Left lung (tissue), 10 donors: ENCODE measurements around the gene CCDC127. TPM values are rescaled to one million over a fixed set of nuclear protein-coding genes. Genes with fewer than 3 reads are reported as not detected.

Source experiments
- ATAC-seq: fragments of 200-7000 bp; cut with Tn5 transposase; one replicate; pipeline ENCODE4 v1.9.1; 2020; ENCODE audit warnings: moderate library complexity
- DNase-seq, 4 donors: peaks; one replicate each; pipeline ENCODE4 v3.0.0-alpha.2; 2013 to 2020
- H3K27ac ChIP-seq, 2 donors: fragments of 200-600 bp; sonication (generic) in 1 of 2; one replicate each; pipeline versions ENCODE4 v1.5.0 to v1.8.0; 2020 to 2021
- H3K27me3 ChIP-seq, 2 donors: fragments of 200-600 bp; sonication (generic) in 1 of 2; one replicate each; pipeline versions ENCODE4 v1.5.0 to v1.8.0; 2020 to 2021
- H3K36me3 ChIP-seq, 2 donors: fragments of 200-600 bp; sonication (generic) in 1 of 2; one replicate each; pipeline versions ENCODE4 v1.5.0 to v1.8.0; 2020 to 2021
- H3K4me1 ChIP-seq, 2 donors: fragments of 200-600 bp; one replicate each; pipeline ENCODE4 v1.8.0; 2021
- H3K4me3 ChIP-seq, 2 donors: fragments of 200-600 bp; sonication (generic) in 1 of 2; one replicate each; pipeline versions ENCODE4 v1.5.0 to v1.8.0; 2020 to 2021; ENCODE audit warnings: mild to moderate bottlenecking in 1 of 2
- H3K9me3 ChIP-seq, 2 donors: fragments of 200-600 bp; sonication (generic) in 1 of 2; one replicate each; pipeline versions ENCODE4 v1.5.0 to v1.8.0; 2020 to 2021
- CTCF ChIP-seq, 2 donors: fragments of 200-600 bp; sonication (generic) in 1 of 2; IDR thresholded peaks; one replicate each; pipeline versions ENCODE4 v1.5.0 to v1.8.0; 2021; ENCODE audit warnings: antibody characterized with exemption in 2 of 2
- intact Hi-C, 2 donors: fragments of 100-400 bp; cut with DNase I; formaldehyde crosslinking; loops; one replicate each; pipeline versions ENCODE4 v1.11.2 to v1.14.2; 2022
- polyA plus RNA-seq, 6 donors: library from polyadenylated mRNA; unstranded; fragments of 120-200 nt; gene quantifications; one replicate each; pipeline ENCODE4 v1.2.1, GENCODE V29; 2013; ENCODE audit not compliant: insufficient read length in 6 of 6
- total RNA-seq, 2 donors: library from RNA; stranded (reverse); fragmentation: NEBNext Ultra II Directional; extraction: Animal tissue kit (Norgen Biotek cat#: 25700); gene quantifications; one replicate each; pipeline ENCODE4 v1.2.1, GENCODE V29; 2021
- donor health status: DM: no; HTN: yes; CAD: no.
- donor health status: DM: no; HTN: no; CAD: no.

Gene CCDC127
- total and polyA plus RNA-seq, 8 donors: 5.2 to 17.0 (median 13.3) TPM

GRCh38 chr5:186091-187041 is 31.6 kb downstream of the CCDC127 start:
- H3K36me3 ChIP-seq: no peaks in the 10 kb centered on the region
- peak in 1 of 4 donors; percentile 77 for DNase-seq
- no peak for ATAC-seq
- TF ChIP-seq CTCF (IDR thresholded peaks at IDR 0.05): no peak
- H3K4me3 ChIP-seq: no peak overlapping the region
- H3K9me3 ChIP-seq: no peaks in the 10 kb centered on the region
- intact Hi-C loops: no loop called here
- H3K27me3 ChIP-seq: peaks cover 4 to 24% of the 10 kb centered on the region in 2 donors
- H3K27ac ChIP-seq: no peak overlapping the region
- H3K4me1 ChIP-seq: peaks cover 4 to 6% of the 10 kb centered on the region in 2 donors

DNA sequence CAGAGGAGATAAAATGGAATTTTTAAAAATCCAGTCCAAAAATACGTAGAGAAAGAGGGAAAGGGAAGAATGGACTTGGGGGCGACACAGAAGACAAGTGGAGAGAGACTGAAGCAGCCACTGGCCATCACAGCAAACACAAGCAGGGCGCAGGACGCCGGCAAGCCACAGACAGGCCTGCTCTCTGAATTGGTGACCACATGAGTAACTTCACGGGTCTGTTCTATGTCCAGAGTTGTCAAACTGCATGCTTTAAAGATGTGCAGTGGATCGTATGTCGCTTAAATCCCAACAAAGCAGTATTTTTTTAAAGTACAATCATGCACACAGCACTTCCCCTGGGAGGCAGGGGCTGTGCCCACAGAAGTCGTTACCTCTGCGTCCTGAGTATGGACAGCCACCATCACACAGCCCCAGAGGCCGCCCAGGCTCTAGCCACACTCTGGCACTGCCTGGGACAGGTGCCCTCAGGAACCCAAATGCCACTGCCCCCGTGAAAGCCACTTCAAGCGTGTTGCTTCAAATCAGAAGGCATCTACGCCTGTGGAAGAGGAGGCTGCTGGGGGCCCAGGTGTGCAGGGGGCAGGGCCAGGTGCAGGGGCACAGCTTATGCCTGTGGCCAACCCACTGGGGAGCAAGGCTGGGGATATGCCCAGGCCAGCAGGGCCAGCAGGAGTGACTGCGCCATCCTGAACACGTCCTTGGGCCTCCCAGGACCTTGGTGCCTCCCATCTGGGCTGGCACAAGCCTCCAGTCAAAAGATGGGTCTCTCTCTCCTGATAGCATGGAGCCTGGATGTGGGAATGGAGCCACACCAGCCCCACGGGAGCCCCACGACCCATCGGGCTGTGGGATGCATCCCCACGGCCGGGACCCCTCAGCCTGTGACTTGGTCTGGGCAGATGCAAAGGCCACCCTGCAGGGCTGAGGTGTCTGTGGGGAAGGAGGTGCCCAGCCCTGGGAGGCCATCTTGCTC is 32.6 kb downstream of the CCDC127 start:
- intact Hi-C loops: no loop called here
- no peak for ATAC-seq
- peak in 1 of 4 donors; percentile 70 for DNase-seq
- no peak for TF ChIP-seq CTCF (IDR thresholded peaks at IDR 0.05)
- Histone ChIP-seq H3K9me3 (no peaks in the 10 kb centered on the region), H3K27me3 (peaks cover 0 to 15% of the 10 kb centered on the region in 2 donors), H3K4me3 (no peak overlapping the region), H3K27ac (no peak overlapping the region), H3K36me3 (no peaks in the 10 kb centered on the region), H3K4me1 (peaks cover 4 to 6% of the 10 kb centered on the region in 2 donors)

DNA sequence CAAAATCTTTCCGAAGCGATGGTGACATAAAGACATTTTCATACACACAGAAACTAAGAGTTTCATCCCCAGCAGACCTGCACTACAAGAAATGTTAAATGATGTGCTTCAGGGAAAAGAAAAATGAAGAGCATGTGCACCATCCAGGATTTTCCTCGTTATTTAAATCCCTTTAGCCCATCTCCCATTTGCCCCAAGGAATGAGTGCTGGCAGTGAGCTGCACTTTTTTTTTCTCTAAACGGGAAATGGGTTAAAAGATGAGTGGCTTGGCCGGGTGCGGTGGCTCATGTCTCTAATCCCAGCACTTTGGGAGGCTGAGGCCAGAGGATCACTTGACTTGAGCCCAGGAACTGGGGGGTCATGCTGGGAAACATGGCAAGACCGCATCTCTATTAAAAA is 33.5 kb downstream of the CCDC127 start:
- no peak overlapping the region for H3K4me3 ChIP-seq
- H3K27ac ChIP-seq: no peak overlapping the region
- H3K9me3 ChIP-seq: no peaks in the 10 kb centered on the region
- no peak for TF ChIP-seq CTCF (IDR thresholded peaks at IDR 0.05)
- DNase-seq: no peak
- H3K27me3 ChIP-seq: peaks cover 0 to 14% of the 10 kb centered on the region in 2 donors
- H3K36me3 ChIP-seq: no peaks in the 10 kb centered on the region
- intact Hi-C loops: no loop called here
- no peak for ATAC-seq
- peaks cover 4 to 6% of the 10 kb centered on the region in 2 donors for H3K4me1 ChIP-seq

DNA sequence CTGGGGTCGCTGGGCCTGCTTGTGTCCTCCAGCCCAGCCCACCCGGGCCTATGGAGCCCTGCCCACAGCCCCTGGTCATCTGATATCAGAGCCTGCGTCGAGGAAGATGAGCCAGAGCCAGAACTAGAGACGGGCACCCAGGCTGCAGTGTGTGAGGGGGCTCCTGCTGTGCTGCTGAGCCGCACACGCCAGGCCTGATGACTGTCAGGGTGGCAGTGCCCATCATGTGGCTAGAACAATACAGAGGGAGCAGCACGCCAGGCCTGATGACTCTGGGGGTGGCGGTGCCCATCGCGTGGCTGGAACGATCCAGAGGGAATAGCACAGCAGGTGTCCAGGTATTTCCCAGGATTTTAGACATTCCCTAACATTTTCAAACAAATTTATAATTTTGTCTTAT is 35.8 kb downstream of the CCDC127 start:
- Histone ChIP-seq H3K4me1 (no peaks in the 10 kb centered on the region), H3K9me3 (no peaks in the 10 kb centered on the region), H3K36me3 (no peaks in the 10 kb centered on the region), H3K27me3 (no peaks in the 10 kb centered on the region), H3K4me3 (no peak overlapping the region), H3K27ac (no peak overlapping the region)
- no peak for ATAC-seq
- DNase-seq: peak in 1 of 4 donors; percentile 45
- no peak for TF ChIP-seq CTCF (IDR thresholded peaks at IDR 0.05)
- intact Hi-C loops: no loop called here
